Right atrium auricular region (tissue), 2 donors: ENCODE measurements around the gene IGF2BP3. TPM values are rescaled to one million over a fixed set of nuclear protein-coding genes. Genes with fewer than 3 reads are reported as not detected.

Source experiments
- DNase-seq: peaks from one replicate; pipeline ENCODE4 v3.0.0-alpha.2; 2019; ENCODE audit warnings: low spot score
- H3K27ac ChIP-seq, 2 donors: fragments of 200-600 bp; sonication (generic); 1 replicate in 1 of 2; 2 replicates in 1 of 2; pipeline ENCODE4 v1.5.1; 2016 to 2019
- H3K27me3 ChIP-seq, 2 donors: fragments of 200-600 bp; sonication (generic); one replicate each; pipeline versions ENCODE4 v1.5.1 to v1.6.0; 2017 to 2019
- H3K36me3 ChIP-seq: fragments of 200-600 bp; sonication (generic); one replicate; pipeline ENCODE4 v1.5.1; 2016
- H3K4me1 ChIP-seq, 2 donors: fragments of 200-600 bp; sonication (generic); one replicate each; pipeline versions ENCODE4 v1.5.1 to v1.6.0; 2017 to 2019
- H3K4me3 ChIP-seq, 2 donors: fragments of 200-600 bp; sonication (generic); 1 replicate in 1 of 2; 2 replicates in 1 of 2; pipeline ENCODE4 v1.5.1; 2017 to 2019; ENCODE audit warnings: mild to moderate bottlenecking in 1 of 2, moderate library complexity in 1 of 2
- H3K9me3 ChIP-seq, 2 donors: fragments of 200-600 bp; sonication (generic); one replicate each; pipeline ENCODE4 v1.5.1; 2019
- total RNA-seq, 2 donors: library from RNA; depleted of rRNA; stranded (reverse); fragments of >200 nt; gene quantifications; one replicate each; pipeline ENCODE4 v1.1.0, GENCODE V29; 2016
- TF ChIP-seq, protein P1 (sequence below), 2 donors: fragments of 200-600 bp; sonication (generic); IDR thresholded peaks; one replicate each; pipeline ENCODE4 v1.5.1; 2019; ENCODE audit warnings: antibody characterized with exemption in 2 of 2

IGF2BP3 gene
- total RNA-seq, 2 donors from 2014 or later = not detected

DNA sequence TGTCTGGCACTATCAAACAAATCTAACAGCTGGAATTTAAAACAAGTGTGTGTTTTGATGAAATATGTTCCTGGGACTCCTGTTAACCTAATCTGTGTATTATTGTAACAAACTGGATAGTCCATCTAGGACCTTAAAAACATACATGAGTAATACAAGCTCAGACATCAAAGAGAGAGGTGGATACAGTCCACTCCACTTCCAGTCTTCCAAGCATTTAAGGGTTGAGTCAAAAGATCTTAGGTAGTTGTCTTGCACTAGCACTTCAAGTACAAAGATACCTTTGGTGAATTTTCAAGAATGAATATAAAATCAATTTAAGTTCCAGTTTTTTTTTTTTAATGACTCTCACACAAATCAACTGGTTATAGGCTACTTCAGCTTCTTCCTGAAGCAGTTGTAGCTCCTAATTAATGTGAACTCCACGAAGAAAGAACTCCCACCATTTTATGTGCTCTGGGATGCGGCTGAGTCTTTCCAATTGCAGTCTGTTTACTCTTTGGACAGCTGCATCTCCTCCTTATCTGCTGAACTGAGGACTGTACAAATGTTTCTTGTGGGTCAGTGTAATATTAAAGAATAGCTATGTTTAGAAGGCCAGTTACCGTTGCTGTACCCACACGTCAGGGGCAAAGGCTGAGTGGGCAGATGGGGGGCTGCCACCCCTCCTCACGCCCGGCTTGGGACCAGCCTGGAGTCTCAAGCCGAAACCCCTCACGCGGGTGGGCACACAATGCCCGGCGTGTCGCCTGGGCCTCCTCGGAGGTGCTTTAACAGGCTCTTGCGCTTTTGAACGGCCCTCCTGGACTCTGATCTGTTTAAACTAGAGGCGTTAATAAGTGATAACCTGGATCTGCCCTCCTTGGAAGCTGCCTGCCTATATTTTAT, 2.9 kb upstream of the IGF2BP3 start:
- Histone ChIP-seq H3K27me3 (peaks cover 85 to 91% of the 10 kb centered on the region in 2 donors), H3K4me1 (peaks cover 0 to 46% of the 10 kb centered on the region in 2 donors), H3K4me3 (no peak overlapping the region), H3K36me3 (no peaks in the 10 kb centered on the region), H3K9me3 (peaks cover 0 to 25% of the 10 kb centered on the region in 2 donors), H3K27ac (no peak overlapping the region)
- TF ChIP-seq, protein P1, sequence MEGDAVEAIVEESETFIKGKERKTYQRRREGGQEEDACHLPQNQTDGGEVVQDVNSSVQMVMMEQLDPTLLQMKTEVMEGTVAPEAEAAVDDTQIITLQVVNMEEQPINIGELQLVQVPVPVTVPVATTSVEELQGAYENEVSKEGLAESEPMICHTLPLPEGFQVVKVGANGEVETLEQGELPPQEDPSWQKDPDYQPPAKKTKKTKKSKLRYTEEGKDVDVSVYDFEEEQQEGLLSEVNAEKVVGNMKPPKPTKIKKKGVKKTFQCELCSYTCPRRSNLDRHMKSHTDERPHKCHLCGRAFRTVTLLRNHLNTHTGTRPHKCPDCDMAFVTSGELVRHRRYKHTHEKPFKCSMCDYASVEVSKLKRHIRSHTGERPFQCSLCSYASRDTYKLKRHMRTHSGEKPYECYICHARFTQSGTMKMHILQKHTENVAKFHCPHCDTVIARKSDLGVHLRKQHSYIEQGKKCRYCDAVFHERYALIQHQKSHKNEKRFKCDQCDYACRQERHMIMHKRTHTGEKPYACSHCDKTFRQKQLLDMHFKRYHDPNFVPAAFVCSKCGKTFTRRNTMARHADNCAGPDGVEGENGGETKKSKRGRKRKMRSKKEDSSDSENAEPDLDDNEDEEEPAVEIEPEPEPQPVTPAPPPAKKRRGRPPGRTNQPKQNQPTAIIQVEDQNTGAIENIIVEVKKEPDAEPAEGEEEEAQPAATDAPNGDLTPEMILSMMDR (IDR thresholded peaks at IDR 0.05) = no peak
- no peak for DNase-seq

DNA sequence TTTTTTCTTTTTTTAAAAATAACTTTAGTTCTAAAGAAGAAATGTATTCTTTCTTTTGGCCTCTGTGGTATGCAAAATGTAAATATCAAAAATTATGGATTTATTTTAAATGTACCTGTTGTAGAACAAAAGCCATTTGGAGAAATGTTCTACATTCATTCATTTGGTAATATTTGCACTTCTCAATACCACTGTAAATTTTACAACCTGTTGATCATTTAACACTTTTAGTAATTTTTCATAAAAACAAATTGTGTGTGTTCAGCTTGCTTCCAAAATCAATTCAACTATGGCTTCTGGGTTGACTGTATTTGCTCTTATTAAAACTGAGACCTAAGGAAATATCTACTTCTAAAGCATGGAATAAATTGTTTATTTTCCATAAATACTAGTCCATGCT, 2.3 kb upstream of the IGF2BP3 start:
- Histone ChIP-seq H3K4me1 (peaks cover 0 to 53% of the 10 kb centered on the region in 2 donors), H3K36me3 (no peaks in the 10 kb centered on the region), H3K27ac (no peak overlapping the region), H3K4me3 (no peak overlapping the region), H3K27me3 (peaks cover 89 to 90% of the 10 kb centered on the region in 2 donors), H3K9me3 (peaks cover 0 to 25% of the 10 kb centered on the region in 2 donors)
- no peak for DNase-seq
- TF ChIP-seq, protein P1 (IDR thresholded peaks at IDR 0.05) = no peak

DNA sequence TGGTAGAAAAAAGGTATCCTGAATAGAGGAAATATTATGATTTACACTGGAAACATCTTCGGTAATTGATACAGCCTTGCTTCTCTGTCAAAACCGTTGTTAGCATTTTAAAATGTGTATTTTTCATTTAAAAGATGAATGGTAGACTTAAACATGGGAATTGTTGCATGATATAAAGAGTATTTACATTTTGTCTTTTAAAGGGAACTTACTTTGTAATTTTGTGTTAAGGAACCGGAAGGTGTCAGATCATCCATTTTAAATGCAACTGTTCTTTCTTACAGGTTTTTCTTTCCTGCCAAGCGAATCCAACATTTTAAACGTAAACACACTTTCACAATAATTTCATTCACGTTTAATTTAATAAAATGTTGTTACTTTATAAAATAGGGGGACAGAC, 1.8 kb upstream of the IGF2BP3 start:
- TF ChIP-seq, protein P1 (IDR thresholded peaks at IDR 0.05) = no peak
- peaks cover 85 to 90% of the 10 kb centered on the region in 2 donors for H3K27me3 ChIP-seq
- no peak overlapping the region for H3K27ac ChIP-seq
- no peaks in the 10 kb centered on the region for H3K36me3 ChIP-seq
- peaks cover 0 to 56% of the 10 kb centered on the region in 2 donors for H3K4me1 ChIP-seq
- no peak overlapping the region for H3K4me3 ChIP-seq
- H3K9me3 ChIP-seq = peaks cover 0 to 25% of the 10 kb centered on the region in 2 donors
- no peak for DNase-seq

DNA sequence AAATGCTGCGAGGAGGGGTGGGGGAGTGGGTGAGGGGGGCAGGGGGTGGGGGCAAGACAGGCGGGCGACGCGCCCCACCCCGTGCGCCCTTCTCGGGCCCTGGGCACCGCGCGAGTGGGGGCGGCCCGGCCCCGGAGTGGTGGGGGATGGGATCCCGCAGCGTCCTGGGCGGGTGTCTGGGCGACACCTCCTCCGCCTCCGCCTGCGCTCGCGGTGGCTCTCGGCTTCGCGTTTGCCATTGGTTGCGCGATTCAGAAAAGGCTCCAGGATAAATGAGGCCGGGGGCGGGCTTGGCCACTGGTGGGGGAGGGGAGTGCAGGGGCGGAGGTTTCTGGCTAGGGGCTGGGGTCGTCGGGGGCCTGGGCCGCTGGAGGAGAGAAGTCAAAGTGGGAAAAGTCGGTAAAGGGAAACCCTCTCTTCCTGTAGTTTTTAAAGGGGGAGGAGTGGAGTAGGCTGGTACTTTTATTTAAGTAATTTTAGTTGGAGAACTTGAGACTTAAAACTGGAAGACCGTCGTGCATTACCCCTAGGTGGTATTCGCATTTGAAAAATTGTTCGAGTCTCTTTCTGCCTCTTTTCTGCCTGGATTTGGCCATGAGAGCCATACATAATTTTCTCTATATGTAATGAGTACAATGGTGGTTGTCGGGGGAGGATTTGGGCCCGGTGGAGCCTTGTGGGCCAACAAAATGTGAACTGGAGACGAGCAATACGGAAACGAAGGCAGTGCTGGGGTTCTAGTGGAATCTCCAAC, 992 bp upstream of the IGF2BP3 start:
- DNase-seq = no peak
- TF ChIP-seq, protein P1 (IDR thresholded peaks at IDR 0.05) = no peak
- Histone ChIP-seq H3K27me3 (peaks cover 77 to 88% of the 10 kb centered on the region in 2 donors), H3K4me1 (peaks cover 0 to 56% of the 10 kb centered on the region in 2 donors), H3K27ac (no peak overlapping the region), H3K36me3 (no peaks in the 10 kb centered on the region), H3K9me3 (peaks cover 0 to 25% of the 10 kb centered on the region in 2 donors), H3K4me3 (peak overlapping the region in 1 of 2 donors; percentile 10)

DNA sequence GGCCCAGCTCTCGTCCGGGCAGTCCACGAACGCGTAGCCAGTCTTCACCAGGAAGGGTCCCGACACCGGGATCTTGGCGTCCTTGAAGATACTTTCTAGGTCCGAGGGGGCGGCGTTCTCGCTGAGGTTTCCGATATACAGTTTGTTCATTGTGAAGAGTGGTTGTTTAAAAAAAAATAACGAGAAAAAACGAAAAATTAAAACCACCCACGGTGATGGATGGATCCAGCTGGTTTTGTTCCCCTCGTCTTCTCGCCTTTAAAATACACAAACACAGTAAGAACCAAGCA, 385 bp downstream of the IGF2BP3 start:
- Histone ChIP-seq H3K36me3 (no peaks in the 10 kb centered on the region), H3K4me1 (peaks cover 0 to 56% of the 10 kb centered on the region in 2 donors), H3K4me3 (peak overlapping the region in 1 of 2 donors; percentile 33), H3K9me3 (peaks cover 0 to 21% of the 10 kb centered on the region in 2 donors), H3K27me3 (peaks cover 65 to 84% of the 10 kb centered on the region in 2 donors), H3K27ac (no peak overlapping the region)
- TF ChIP-seq, protein P1 (IDR thresholded peaks at IDR 0.05) = no peak
- no peak for DNase-seq
